Testis (tissue), 3 donors: Measurements from ENCODE around the gene DNAJC17. TPM values are rescaled to one million over a fixed set of nuclear protein-coding genes. Genes with fewer than 3 reads are reported as not detected.

Experiments used
- DNase-seq: peaks from one replicate; pipeline ENCODE4 v3.0.0-alpha.2; 2019
- H3K27ac ChIP-seq, 2 donors: fragments of 200-600 bp; sonication (generic); one replicate each; pipeline ENCODE4 v1.5.1; 2019
- H3K27me3 ChIP-seq: fragments of 200-600 bp; sonication (generic); one replicate; pipeline ENCODE4 v1.5.1; 2019
- H3K36me3 ChIP-seq: fragments of 200-600 bp; sonication (generic); one replicate; pipeline ENCODE4 v1.5.1; 2017; ENCODE audit warnings: low read depth; ENCODE audit errors: missing control alignments
- H3K4me1 ChIP-seq: fragments of 200-600 bp; sonication (generic); one replicate; pipeline ENCODE4 v1.5.1; 2019
- H3K4me3 ChIP-seq, 2 donors: fragments of 200-600 bp; sonication (generic); one replicate each; pipeline ENCODE4 v1.5.1; 2017 to 2019
- H3K9me3 ChIP-seq: fragments of 200-600 bp; sonication (generic); one replicate; pipeline ENCODE4 v1.5.1; 2017
- POLR2A ChIP-seq: fragments of 450-650 bp; IDR thresholded peaks from one replicate; pipeline ENCODE4 v1.6.1; 2017; ENCODE audit warnings: antibody characterized with exemption, mild to moderate bottlenecking, moderate library complexity
- WGBS, 2 donors: methylation state at CpG; one replicate each; pipeline ENCODE4 v1.1.5; 2018; 5-methylcytosine and 5-hydroxymethylcytosine counted together
- intact Hi-C: fragments of 100-400 bp; cut with DNase I; formaldehyde crosslinking; loops from one replicate; pipeline ENCODE4 v1.15.1; 2023; ENCODE audit warnings: low total_unique reads
- polyA plus RNA-seq: library from polyadenylated mRNA; stranded (reverse); fragments of 350-450 nt; fragmentation: Illumina TruSeq; extraction: RNeasy Lipid Tissue Mini Kit (QIAGEN cat#74804); gene quantifications from one replicate; pipeline ENCODE4 v1.2.3, GENCODE V29; 2014; ENCODE audit warnings: low read depth, low replicate concordance; ENCODE audit not compliant: insufficient read depth
- total RNA-seq, 2 donors: library from RNA; depleted of rRNA; stranded (reverse); fragments of >200 nt; gene quantifications; one replicate each; pipeline ENCODE4 v1.2.3, GENCODE V29; 2016
- TF ChIP-seq, protein P1 (sequence below), 3 experiments: fragments of 450-650 bp in 2 of 3; fragments of 200-600 bp in 1 of 3; sonication (generic) in 1 of 3; IDR thresholded peaks; one replicate each; pipeline ENCODE4 v1.5.1; 2016 to 2019; ENCODE audit warnings: antibody characterized with exemption in 3 of 3, mild to moderate bottlenecking in 2 of 3, moderate library complexity in 1 of 3

DNAJC17 gene
- total and polyA plus RNA-seq, 3 donors from 2014 or later = 11.1 to 22.6 (median 21.6) TPM

DNA sequence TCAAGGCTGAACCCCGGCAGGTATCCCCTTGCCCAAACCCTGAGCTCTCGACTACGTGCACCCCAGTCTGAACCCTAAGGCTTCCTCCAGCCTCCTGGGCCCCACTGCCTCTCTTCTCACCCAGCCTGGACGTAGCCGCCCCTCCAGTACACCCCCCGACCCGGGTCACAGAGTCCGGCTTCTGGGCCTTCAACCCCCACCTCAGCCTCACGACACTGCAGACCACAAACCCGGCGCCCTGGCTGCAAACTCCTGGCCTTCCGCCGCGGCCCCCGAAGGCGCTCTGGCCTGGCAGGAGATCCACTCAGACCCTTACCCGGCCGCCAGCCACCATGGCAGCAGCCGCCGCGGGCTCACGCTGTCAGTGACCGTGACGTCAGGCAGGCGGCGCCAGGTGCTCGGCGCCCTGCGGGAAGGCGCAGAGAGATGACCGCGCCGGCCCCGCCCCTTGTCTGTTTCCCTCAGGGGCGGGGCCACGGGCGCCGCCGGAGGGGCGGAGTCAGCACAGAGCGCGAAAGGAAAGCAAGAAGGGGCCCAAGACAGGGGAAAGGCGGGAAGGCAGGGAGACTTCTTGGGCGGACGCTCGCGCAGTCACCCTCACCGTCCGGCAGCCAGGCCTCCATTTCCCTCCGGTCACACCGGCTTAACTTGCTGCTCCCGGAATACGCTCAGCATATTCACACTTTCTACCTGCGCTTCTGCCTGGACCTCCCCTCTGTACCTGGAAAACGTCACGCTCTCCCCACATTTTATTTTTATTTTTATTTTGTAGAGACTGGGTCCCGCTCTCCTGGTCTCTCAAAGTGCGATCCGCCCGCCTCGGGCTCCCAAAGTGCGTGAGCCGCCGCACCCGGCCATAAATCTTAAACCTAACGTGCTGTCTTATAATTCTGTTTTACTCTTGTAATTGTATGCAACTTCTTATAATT, 52.1 kb downstream of the DNAJC17 start, which contains the start of gene RMDN3:
Gene RMDN3, minus strand, starts transcription at position 372 of the 929 bp plus-strand sequence. CDS start 471 bp downstream, outside the sequence.
- WGBS, 2 donors = 1% methylated on average over 53 to 66 of the region's 66 CpGs
- peak; percentile 32 for TF ChIP-seq POLR2A
- TF ChIP-seq, protein P1, sequence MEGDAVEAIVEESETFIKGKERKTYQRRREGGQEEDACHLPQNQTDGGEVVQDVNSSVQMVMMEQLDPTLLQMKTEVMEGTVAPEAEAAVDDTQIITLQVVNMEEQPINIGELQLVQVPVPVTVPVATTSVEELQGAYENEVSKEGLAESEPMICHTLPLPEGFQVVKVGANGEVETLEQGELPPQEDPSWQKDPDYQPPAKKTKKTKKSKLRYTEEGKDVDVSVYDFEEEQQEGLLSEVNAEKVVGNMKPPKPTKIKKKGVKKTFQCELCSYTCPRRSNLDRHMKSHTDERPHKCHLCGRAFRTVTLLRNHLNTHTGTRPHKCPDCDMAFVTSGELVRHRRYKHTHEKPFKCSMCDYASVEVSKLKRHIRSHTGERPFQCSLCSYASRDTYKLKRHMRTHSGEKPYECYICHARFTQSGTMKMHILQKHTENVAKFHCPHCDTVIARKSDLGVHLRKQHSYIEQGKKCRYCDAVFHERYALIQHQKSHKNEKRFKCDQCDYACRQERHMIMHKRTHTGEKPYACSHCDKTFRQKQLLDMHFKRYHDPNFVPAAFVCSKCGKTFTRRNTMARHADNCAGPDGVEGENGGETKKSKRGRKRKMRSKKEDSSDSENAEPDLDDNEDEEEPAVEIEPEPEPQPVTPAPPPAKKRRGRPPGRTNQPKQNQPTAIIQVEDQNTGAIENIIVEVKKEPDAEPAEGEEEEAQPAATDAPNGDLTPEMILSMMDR (IDR thresholded peaks at IDR 0.05) = peak in 2 of 3 experiments; percentile 29 to 41
- H3K9me3 ChIP-seq = no peaks in the 10 kb centered on the region
- DNase-seq = peak; percentile 95
- H3K27me3 ChIP-seq = no peaks in the 10 kb centered on the region
- H3K36me3 ChIP-seq = no peaks in the 10 kb centered on the region
- peak within 1 kb of the TSS; percentile 44 to 66 for H3K27ac ChIP-seq
- H3K4me1 ChIP-seq = peaks cover 5% of the 10 kb centered on the region
- intact Hi-C loops = no loop called here
- peak within 1 kb of the TSS; percentile 78 to 84 for H3K4me3 ChIP-seq

DNA sequence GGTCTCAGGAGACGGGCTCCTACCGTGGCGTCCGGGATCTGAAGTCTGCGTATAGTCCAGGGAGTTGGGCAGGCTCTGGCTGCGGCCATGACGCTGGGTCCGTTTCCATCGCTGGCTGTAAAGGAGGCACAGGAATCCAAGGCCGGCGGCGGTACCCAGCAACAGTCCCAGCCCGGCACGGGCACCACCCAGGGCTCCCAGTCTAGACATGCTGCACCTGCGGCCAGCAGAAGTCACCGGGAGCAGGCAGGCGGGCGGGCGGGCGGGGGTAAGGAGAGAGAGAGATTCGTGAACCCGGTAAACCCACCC, 52.7 kb downstream of the DNAJC17 start:
- 2% methylated on average over 22 of the region's 22 CpGs; no CpG with 5 or more reads in 1 of the 2 donors for WGBS, 2 donors
- Histone ChIP-seq H3K4me1 (peaks cover 5% of the 10 kb centered on the region), H3K4me3 (peak overlapping the region; percentile 78 to 84), H3K27me3 (no peaks in the 10 kb centered on the region), H3K36me3 (no peaks in the 10 kb centered on the region), H3K9me3 (no peaks in the 10 kb centered on the region), H3K27ac (peak overlapping the region; percentile 44 to 57)
- intact Hi-C loops = no loop called here
- no peak for TF ChIP-seq POLR2A
- TF ChIP-seq, protein P1 (IDR thresholded peaks at IDR 0.05) = no peak
- DNase-seq = no peak

DNA sequence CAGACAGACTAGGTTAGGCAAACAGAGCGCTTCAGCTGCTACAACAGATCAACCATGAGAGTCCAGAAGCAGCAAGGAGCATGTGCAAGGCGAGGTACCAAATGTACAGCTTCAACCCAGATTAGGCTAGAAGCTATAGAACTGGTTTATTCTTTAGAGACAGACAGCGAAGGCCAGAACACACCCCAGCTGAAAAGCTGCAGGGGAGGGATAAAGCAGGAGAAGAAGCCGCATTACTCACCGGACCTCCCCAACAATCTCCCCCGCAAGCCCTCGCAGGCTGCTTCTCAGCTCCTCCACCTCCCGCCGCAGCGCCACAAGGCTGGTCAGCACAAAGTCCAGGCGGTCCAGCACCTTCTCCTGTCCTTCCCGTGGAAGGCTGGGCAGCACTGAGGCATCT, 55.5 kb downstream of the DNAJC17 start:
- H3K4me3 ChIP-seq = no peak overlapping the region
- H3K4me1 ChIP-seq = peaks cover 5% of the 10 kb centered on the region
- no peak for DNase-seq
- intact Hi-C loops = no loop called here
- no peaks in the 10 kb centered on the region for H3K27me3 ChIP-seq
- no peaks in the 10 kb centered on the region for H3K36me3 ChIP-seq
- WGBS, 2 donors = 90 to 94% methylated on average over 12 of the region's 12 CpGs
- H3K27ac ChIP-seq = no peak overlapping the region
- H3K9me3 ChIP-seq = no peaks in the 10 kb centered on the region
- TF ChIP-seq, protein P1 (IDR thresholded peaks at IDR 0.05) = no peak
- no peak for TF ChIP-seq POLR2A

DNA sequence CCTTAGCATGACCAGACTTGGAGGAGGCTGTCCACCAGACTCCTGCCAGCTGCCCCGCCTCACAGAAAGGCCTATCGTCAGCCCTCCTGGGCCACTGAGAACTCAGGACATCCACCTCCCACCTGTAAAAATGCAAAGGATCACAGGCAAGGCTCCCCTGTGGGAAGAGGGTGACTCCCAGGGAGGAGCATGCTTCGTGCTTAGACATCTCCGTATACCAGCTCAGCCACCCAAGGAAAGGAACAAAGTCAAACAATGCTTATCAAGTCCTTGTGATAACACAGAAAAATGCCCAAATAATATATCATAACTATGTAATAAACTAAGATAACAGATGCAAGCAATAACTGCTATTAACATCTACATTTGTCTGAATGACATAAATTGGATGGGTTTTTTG, 56.4 kb downstream of the DNAJC17 start:
- DNase-seq = no peak
- Histone ChIP-seq H3K4me1 (peaks cover 5% of the 10 kb centered on the region), H3K36me3 (no peaks in the 10 kb centered on the region), H3K27ac (no peak overlapping the region), H3K4me3 (no peak overlapping the region), H3K27me3 (no peaks in the 10 kb centered on the region), H3K9me3 (no peaks in the 10 kb centered on the region)
- WGBS, 2 donors = 90 to 91% methylated on average over 4 of the region's 4 CpGs
- TF ChIP-seq, protein P1 (IDR thresholded peaks at IDR 0.05) = no peak
- no peak for TF ChIP-seq POLR2A
- intact Hi-C loops = no loop called here
